ENCODE data around the gene MYO10. TPM values are rescaled to one million over a fixed set of nuclear protein-coding genes. Genes with fewer than 3 reads are reported as not detected.

The MYO10 gene
- total and polyA plus RNA-seq, 2 donors (not counting 3 experiments of a cell fraction or from before 2014, with no cell fraction given), result 36.0 to 148 TPM

DNA sequence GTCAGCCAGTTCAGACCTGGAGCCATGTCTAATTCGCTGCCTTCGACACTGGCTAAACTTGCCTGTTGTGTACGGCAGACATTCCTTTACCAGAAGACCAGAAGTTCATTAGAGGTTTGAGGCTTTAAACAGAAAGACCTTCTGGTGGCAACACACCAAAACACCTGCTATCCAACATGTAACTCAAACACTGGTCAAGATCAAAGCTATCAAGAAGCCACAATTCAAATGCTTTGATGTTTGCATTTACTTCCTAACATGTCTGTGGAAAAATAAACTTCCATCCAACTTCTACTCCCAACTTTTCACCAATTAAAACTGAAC, 228.3 kb downstream of the MYO10 start:
- no peak for TF ChIP-seq EZH2 (IDR thresholded peaks at IDR 0.05; ENCODE audit: borderline replicate concordance, low read depth, low read length, severe bottlenecking)
- Histone ChIP-seq H3K9me1 (replicated peaks; ENCODE audit: control insufficient read depth, extremely low read depth, insufficient read depth, low read length) (no peaks in the 10 kb centered on the region), H3K4me3 (replicated peaks in 1 of 3; ENCODE audit: insufficient read depth in 1 of 3, low read depth in 1 of 3, low read length in 3 of 3) (no peak overlapping the region), H3K9ac (replicated peaks; ENCODE audit: extremely low read depth, insufficient read depth, low read length) (no peak overlapping the region), H3K4me2 (ENCODE audit: insufficient read depth, low read length) (no peak overlapping the region), H2AFZ (ENCODE audit: low read depth, low read length) (no peak overlapping the region), H3K36me3 (ENCODE audit: control insufficient read depth in 2 of 2, extremely low read depth in 1 of 2, insufficient read depth in 2 of 2, low read length in 2 of 2) (peaks cover 28 to 35% of the 10 kb centered on the region in 2 experiments), H3K27ac (ENCODE audit: insufficient read depth, low read depth, low read length) (no peak overlapping the region), H3K4me1 (ENCODE audit: control insufficient read depth, extremely low read depth, insufficient read depth, low read length) (peaks cover 26% of the 10 kb centered on the region), H3K9me3 (replicated peaks; ENCODE audit: control insufficient read depth, insufficient read depth, low read length) (no peaks in the 10 kb centered on the region), H3K27me3 (ENCODE audit: control insufficient read depth in 2 of 2, insufficient read depth in 2 of 2, low read length in 2 of 2) (no peaks in the 10 kb centered on the region), H3K79me2 (ENCODE audit: control insufficient read depth, insufficient read depth, low read length) (peaks cover 5% of the 10 kb centered on the region), H4K20me1 (replicated peaks; ENCODE audit: control insufficient read depth, extremely low read depth, insufficient read depth, low read length) (no peaks in the 10 kb centered on the region)
- ChIA-PET CTCF (interaction anchor here (1.6 kb wide), 1 partner anchor 12 kb away, joined by 3 read pairs; no protein-coding TSS in a partner anchor), POLR2A (no interaction called here)
- no peak for DNase-seq (ENCODE audit: low read depth, low spot score)
- dilution Hi-C loops (cut with MboI; ENCODE audit: extremely low pct_ligation_motif_present, low sequenced_read_pairs) (no loop called here), intact Hi-C loops (cut with micrococcal nuclease) (no loop called here)
- FAIRE-seq, result no peak
- BruUV-seq (replicated peaks), result no TSS peak

DNA sequence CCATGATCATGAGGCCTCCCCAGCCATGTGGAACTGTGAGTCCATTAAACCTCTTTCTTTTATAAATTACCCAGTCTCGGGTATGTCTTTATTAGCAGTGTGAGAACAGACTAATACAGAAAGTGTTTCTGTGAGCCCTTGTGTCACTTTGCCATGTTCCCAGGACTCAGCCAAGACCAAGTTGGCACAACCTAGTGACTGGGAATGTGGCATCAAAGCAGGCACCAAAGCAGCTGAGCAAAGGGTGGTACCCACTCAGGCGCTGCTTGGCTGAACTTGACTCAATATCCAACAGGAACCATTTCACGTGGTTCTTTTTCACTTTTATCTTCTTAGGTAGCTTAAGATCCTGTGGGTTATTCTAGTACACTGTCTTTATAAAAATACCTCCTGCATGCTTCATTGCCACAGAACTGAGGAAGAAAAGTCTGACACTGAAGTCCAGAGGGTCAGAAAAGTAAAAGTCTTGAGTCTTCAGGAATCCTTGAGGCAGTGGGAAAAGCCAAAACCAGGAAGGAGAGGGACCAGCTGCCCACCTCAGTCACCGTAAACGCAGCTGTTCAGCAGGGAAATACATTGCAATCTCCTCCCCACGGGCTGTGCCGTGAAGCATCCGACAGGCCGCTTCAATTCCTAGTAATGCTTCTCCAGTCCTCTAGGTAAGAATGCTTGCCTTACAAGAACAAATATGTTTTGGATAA, 228.8 kb downstream of the MYO10 start:
- Histone ChIP-seq H2AFZ (ENCODE audit: low read depth, low read length) (no peak overlapping the region), H3K4me3 (replicated peaks in 1 of 3; ENCODE audit: insufficient read depth in 1 of 3, low read depth in 1 of 3, low read length in 3 of 3) (no peak overlapping the region), H3K9me3 (replicated peaks; ENCODE audit: control insufficient read depth, insufficient read depth, low read length) (no peaks in the 10 kb centered on the region), H3K9ac (replicated peaks; ENCODE audit: extremely low read depth, insufficient read depth, low read length) (no peak overlapping the region), H3K36me3 (ENCODE audit: control insufficient read depth in 2 of 2, extremely low read depth in 1 of 2, insufficient read depth in 2 of 2, low read length in 2 of 2) (peaks cover 28 to 36% of the 10 kb centered on the region in 2 experiments), H3K27me3 (ENCODE audit: control insufficient read depth in 2 of 2, insufficient read depth in 2 of 2, low read length in 2 of 2) (no peaks in the 10 kb centered on the region), H3K79me2 (ENCODE audit: control insufficient read depth, insufficient read depth, low read length) (peaks cover 5% of the 10 kb centered on the region), H3K9me1 (replicated peaks; ENCODE audit: control insufficient read depth, extremely low read depth, insufficient read depth, low read length) (no peaks in the 10 kb centered on the region), H3K4me2 (ENCODE audit: insufficient read depth, low read length) (no peak overlapping the region), H4K20me1 (replicated peaks; ENCODE audit: control insufficient read depth, extremely low read depth, insufficient read depth, low read length) (no peaks in the 10 kb centered on the region), H3K27ac (ENCODE audit: insufficient read depth, low read depth, low read length) (no peak overlapping the region), H3K4me1 (ENCODE audit: control insufficient read depth, extremely low read depth, insufficient read depth, low read length) (peaks cover 21% of the 10 kb centered on the region)
- no peak for DNase-seq (ENCODE audit: low read depth, low spot score)
- CTCF ChIA-PET, result interaction anchor here (1.2 to 1.6 kb wide), 3 partner anchors 11 to 29 kb away, joined by 3 to 4 read pairs (median 3); no protein-coding TSS in a partner anchor
- dilution Hi-C loops (cut with MboI; ENCODE audit: extremely low pct_ligation_motif_present, low sequenced_read_pairs) (no loop called here), intact Hi-C loops (cut with micrococcal nuclease) (no loop called here)
- no peak for TF ChIP-seq GATA2 (IDR thresholded peaks at IDR 0.05; ENCODE audit: insufficient read depth, insufficient read length, low read depth, low read length)
- TF ChIP-seq FOS (IDR thresholded peaks at IDR 0.05; ENCODE audit: borderline replicate concordance, insufficient read depth, low read length), result no peak
- no peak for TF ChIP-seq EZH2 (IDR thresholded peaks at IDR 0.05; ENCODE audit: borderline replicate concordance, low read depth, low read length, severe bottlenecking)
- POLR2A ChIA-PET, result no interaction called here
- no peak for FAIRE-seq
- no TSS peak for BruUV-seq (replicated peaks)
